Sciatic nerve (tissue), 2 donors: ENCODE results near the gene NEFH. TPM values are rescaled to one million over a fixed set of nuclear protein-coding genes. Genes with fewer than 3 reads are reported as not detected.

Experiments used
- ATAC-seq: fragments of 200-7000 bp; cut with Tn5 transposase; one replicate; pipeline ENCODE4 v1.9.1; 2020; ENCODE audit warnings: mild to moderate bottlenecking, moderate library complexity
- DNase-seq: peaks from one replicate; pipeline ENCODE4 v3.0.0-alpha.2; 2020; ENCODE audit warnings: low spot score
- intact Hi-C: fragments of 100-400 bp; cut with DNase I; formaldehyde crosslinking; loops from one replicate; pipeline ENCODE4 v1.14.2; 2022
- total RNA-seq: library from RNA; stranded (reverse); fragmentation: NEBNext Ultra II Directional; extraction: Animal tissue kit (Norgen Biotek cat#: 25700); gene quantifications from one replicate; pipeline ENCODE4 v1.2.1, GENCODE V29; 2021
- donor health status: DM: no; HTN: no; CAD: no.
- donor health status: DM: no; HTN: no; CAD: no.

Gene NEFH
- total RNA-seq, 1 donor from 2014 or later: 1.4 TPM

- intact Hi-C loops: no loop called here
- DNase-seq (no peak), ATAC-seq (no peak)
Measured at GRCh38 chr22:29528144-29528543, 48.1 kb downstream of the NEFH start.

- ATAC-seq (no peak), DNase-seq (no peak)
- intact Hi-C loops: no loop called here
Measured at GRCh38 chr22:29530716-29531115, 50.7 kb downstream of the NEFH start.

GRCh38 chr22:29531419-29531818, 51.4 kb downstream of the NEFH start:
- ATAC-seq (no peak), DNase-seq (no peak)
- intact Hi-C loops: no loop called here

DNA sequence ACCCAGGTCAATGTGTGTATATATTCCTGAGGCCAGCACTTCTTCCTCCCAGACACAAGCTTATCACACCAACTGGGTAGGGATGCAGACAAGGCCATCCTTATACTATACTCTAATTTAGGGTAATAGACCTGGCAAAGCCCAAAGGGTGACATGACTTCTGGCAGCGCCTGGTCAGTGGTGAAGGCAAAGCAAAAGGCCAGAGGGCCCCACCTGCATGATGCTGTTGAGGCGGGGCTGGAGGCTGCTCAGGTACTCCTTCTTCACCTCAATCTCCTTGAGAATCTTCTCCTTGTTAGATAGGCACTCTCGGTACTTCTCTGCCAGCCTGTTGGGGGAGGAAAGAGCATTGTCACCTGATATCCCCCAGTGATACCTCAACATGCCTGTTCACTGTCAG, 56.4 kb downstream of the NEFH start:
- intact Hi-C loops: no loop called here
- ATAC-seq (no peak), DNase-seq (no peak)

- intact Hi-C loops: no loop called here
- ATAC-seq (no peak), DNase-seq (no peak)
Measured at GRCh38 chr22:29539105-29539504, 59.1 kb downstream of the NEFH start.

Other genes with a start within 250 kb of the NEFH start
- gene RHBDD3, start 212.2 kb upstream of the NEFH start, total RNA-seq: 18.0 TPM
- 194 TPM for gene EWSR1, start 211.9 kb upstream of the NEFH start, total RNA-seq
- gene GAS2L1, start 173.6 kb upstream of the NEFH start, total RNA-seq: 31.8 TPM
- 2.2 TPM for gene RASL10A, start 164.5 kb upstream of the NEFH start, total RNA-seq
- 47.1 TPM for gene AP1B1, start 91.6 kb upstream of the NEFH start, total RNA-seq
- not detected for gene RFPL1, start 41.6 kb upstream of the NEFH start, total RNA-seq
- 45.4 TPM for gene THOC5, start 73.5 kb downstream of the NEFH start, total RNA-seq
- gene NIPSNAP1, start 100.9 kb downstream of the NEFH start, total RNA-seq: 17.7 TPM
- 28.4 TPM for gene NF2, start 123.4 kb downstream of the NEFH start, total RNA-seq
- gene CABP7, start 239.8 kb downstream of the NEFH start, total RNA-seq: not detected